NCI-H146 (cell line): ENCODE data around the gene FBF1.
"Not testable (repeated sequence)": the region's sequence is repeated elsewhere in the genome, so short reads cannot be mapped to it uniquely, and the experiment has no call there.

Experiments used
- DNase-seq: peaks from one replicate; lab custom pipeline; 2025; lab: John Stamatoyannopoulos, UW

FBF1 gene

GRCh38 chr17:75896415-75897159 is 44.3 kb downstream of the FBF1 start, which contains the start of gene TRIM65:
Gene TRIM65, minus strand, starts transcription at chr17:75896951. Its CDS starts 14 bp downstream, at chr17:75896937.
- DNase-seq, result peak; percentile 82

DNA sequence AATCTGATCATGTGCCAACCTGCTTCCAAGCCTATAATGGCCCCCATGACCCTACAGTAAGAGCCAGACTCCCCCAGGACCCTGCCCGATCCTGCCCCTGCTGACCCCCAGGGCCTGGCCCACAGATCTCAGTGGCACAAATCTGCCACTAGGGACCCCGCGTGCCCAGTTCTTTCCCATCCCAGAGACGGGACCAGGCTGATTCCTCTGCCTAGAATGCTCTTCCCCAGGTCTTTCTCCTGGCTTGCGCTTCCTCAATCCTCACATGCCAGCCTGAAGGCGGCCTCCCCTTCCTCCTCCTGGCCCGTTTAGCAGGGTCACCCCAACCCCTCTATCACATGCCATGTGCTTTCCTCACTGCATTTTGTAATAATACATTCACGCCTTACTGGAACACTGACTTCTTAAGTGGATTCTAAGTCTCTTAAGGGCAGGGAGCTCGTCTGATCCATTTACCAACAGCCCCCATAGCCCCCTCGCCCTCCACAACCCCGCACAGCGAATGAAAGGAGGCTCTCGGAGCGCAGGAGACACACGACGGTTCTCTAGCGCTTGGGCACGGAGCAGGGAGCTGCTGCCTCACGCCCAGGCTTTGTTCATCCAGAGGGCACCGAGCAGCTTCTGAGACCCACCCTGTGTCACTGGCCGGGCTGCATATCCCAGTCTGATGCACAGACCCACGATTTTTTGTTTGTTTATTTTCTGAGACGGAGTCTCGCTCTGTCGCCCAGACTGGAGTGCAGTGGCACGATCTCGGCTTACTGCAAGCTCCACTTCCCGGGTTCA is 45.3 kb downstream of the FBF1 start:
- no peak for DNase-seq

DNA sequence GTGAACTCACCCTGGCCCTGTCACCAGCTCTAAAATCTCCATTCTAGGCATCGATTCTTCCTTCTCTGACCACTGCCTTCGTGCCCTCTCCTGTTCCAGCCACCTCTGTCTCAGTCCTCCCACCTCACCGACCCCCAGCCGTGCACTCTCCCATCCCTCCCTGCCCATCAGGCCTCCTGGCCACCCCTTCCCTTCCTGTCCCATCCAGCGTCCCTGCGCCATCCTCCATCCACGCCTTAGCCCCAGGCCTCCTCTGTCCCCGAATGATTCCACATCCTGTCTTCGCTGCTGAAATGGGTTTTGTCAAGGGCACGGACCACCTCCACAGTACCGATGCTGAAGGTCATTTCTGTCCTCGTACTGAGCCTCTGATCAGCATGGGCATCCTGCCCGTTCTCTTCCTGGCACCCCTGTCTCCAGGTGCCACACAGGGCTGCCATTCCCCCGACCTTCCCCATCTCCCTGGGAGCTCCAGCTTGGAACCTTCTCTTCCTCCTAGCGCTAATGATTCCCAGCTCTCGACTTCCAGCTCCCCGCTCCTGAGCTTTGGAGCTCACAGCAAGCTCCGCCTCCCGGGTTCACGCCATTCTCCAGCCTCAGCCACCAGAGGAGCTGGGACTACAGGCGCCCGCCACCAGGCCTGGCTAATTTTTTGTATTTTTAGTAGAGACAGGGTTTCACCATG is 46.7 kb downstream of the FBF1 start:
- DNase-seq, result no peak

DNA sequence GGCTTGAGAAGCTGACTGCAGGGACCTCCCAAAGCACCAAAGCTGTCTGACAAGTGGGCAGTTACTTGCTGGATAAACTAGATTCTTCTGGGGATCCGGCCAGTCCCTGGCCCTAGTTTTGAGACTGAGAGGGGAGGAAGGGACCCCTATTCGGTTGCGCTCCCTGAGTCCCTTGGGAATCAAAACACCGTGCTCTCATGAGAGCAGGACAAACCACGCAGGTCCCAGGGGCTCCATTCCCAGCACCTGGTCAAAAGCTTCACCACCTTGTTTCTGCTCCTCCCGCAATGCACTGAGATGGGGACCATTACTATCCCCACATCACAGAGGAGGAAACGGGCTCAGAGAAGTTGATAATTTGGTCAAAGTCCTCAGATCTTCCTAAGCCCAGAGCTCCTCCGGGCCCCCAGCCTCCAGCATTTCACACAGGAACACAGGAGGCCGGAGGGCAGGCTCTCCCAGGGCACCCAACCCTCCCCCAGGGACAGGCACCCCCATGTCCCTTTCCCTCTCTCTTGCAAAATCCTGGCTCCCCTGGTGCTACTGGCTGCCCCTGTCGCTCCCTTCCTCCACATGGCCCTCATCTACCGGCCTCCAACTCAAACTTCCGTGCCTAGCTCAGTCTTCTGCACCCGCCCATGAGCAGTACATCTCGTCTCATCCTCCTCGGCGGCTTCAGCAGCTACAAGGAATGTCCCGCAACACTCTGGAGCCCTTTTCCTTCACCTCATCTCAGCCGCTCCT is 47.4 kb downstream of the FBF1 start:
- DNase-seq, result no peak

DNA sequence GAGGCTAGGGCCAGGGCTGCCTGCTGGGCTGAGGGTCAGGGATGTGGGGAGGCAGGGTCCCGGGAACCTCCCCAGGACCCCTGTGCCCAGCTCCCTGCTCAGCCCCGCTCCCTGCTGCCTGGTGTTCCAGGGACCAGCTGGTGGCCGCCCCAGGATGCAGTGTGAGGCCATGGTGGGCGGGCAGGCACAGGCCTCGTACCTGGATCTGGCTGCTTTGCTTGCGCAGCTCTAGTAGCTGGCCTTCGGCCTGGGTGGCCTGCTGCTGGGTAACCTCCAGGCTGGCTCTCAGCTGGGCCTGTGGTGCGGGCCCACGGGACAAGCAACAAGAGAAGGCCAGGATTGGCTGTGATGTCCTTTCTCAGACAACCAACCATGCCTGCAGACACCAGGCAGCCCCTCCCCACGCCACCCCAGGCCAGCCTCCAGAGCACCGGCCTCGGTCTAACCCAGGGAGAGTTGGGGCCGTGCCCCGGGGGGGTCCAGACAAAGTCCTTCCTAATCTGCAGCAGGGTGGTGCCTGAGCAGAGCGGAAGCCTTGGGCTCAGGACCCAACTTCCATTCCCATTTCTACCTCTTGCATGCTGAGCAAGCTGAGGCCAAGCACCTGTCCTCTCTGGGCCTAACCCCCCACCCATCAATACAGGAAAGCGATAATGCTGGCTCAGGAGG is 48.2 kb downstream of the FBF1 start:
- no peak for DNase-seq

DNA sequence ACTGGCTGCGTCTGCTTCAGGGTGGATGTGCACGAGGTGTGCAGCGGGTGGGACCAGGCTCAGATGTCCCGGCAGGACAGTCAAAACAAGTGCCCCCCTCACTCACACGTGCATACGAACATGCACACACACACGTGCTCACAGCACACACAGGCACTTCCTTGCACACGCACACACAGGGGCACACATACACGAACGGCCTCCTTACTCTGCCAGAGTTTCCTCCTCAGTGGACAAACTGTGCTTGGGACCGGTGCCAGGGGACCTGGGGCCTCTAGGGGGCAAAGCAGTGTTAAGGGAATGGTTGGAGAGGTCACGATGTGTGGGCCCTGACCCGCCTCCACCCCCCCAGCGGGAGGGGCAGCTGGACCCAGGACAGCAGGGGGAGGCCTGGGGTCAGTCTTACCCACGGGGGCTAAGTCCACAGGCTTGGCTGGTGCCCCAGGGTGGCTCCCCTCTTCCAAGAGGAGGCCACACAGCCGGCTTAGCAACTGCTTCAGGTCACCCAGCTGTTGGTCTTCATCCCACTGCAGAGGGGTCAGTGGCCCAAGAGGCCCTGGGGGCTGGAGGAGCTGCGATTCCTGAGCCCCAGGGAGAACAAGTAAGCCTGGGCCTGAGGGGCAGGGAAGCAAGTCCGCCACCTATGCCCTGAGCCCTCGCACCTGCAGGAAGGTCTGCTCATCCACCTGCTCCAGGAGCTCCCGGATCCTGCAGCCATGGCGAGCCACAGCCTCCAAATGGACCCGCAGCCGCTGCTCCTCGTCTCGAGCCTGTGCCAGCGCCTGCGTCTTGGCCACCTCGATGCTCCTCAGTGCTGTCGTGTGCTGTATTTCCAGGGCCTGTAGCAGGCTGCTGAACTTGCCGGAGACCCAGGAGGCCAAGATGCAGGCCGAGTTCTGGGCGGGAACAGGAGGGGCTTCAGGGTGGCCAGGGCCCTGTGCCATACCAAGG is 49.0 kb downstream of the FBF1 start:
- DNase-seq, result no peak

DNA sequence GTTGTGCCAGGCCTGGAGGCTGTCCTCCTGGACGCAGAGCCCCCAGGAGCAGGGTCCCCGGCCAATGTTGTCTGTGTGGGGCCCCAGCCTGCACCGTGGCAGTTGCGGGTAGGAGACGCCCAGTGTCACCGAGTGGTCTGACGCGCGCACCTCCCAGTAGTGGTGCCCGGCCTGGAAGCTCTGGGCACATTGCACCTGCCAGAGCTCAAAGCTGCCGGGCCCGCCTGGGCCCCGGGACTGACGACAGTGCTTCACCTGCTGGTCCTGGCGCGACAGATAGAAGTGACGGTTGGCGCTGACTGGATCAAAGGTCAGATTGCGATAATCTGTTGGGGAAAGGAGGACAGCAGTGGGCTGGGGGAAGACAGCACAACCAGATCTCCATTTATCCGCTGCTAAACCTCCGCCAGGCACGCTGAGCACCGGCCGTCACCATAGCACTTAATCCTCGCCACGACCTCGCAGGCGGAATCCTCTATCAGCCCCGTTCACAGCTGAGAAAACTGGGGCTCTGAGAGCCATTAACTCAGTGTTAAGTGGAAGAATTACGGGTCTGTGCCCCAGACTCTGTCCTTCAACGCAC is 49.7 kb downstream of the FBF1 start:
- no peak for DNase-seq

- DNase-seq, result no peak
Observed at GRCh38 chr17:75889454-75889853, 51.4 kb downstream of the FBF1 start.

DNA sequence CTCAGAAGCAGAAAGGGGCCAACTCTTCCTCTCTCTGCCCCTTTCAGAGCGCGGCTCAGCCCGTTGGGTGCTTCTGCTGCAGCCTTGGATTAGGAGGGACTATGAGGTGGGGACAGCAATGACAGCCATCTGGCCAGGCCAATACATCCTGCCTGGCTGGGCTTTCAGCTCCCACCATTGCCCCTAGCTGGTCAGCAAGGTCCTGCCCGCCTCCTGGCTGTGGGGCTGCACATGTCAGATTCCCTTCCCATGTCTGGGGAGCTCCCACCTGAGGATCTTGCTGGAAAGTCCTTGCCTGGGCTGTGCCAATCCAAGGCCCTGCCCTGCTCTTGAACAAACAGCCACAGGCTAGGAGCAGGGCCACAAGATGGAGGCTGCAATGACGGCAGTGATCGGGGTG is 52.4 kb downstream of the FBF1 start:
- no peak for DNase-seq

DNA sequence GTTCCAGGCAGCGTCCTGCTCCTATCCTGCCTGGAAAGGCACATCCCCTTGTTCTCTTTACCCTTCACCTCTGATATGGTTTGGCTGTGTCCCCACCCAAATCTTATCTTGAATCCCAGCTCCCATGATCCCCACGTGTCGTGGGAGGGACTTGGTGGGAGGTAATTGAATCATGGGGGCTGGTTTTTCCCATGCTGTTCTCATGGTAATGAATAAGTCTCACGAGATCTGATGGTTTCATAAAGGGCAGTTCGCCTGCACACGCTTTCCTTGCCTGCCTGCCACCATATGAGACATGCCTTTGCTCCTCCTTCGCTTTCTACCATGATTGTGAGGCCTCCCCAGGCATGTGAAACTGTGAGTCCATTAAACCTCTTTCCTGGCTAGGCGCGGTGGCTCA is 55.0 kb downstream of the FBF1 start:
- not testable (repeated sequence) for DNase-seq

DNA sequence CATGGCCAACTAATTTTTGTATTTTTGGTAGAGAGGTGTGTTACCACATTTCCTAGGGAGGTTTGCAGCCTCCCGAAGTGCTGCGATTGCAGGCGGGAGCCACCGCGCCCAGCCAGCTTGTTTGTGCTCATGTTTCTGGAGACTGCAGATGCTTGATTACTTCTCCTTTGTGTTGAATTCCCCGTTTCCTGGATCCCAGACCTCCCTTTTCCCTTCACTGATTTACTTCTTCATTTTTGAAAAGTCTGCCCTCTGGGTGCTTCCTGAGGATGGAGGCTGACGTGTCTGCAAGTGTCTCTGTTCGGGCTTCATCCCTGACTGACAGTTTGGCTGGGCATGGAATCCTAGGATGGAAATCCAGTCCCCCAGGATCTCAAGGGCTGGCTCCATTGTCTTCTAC is 55.4 kb downstream of the FBF1 start:
- no peak for DNase-seq

DNA sequence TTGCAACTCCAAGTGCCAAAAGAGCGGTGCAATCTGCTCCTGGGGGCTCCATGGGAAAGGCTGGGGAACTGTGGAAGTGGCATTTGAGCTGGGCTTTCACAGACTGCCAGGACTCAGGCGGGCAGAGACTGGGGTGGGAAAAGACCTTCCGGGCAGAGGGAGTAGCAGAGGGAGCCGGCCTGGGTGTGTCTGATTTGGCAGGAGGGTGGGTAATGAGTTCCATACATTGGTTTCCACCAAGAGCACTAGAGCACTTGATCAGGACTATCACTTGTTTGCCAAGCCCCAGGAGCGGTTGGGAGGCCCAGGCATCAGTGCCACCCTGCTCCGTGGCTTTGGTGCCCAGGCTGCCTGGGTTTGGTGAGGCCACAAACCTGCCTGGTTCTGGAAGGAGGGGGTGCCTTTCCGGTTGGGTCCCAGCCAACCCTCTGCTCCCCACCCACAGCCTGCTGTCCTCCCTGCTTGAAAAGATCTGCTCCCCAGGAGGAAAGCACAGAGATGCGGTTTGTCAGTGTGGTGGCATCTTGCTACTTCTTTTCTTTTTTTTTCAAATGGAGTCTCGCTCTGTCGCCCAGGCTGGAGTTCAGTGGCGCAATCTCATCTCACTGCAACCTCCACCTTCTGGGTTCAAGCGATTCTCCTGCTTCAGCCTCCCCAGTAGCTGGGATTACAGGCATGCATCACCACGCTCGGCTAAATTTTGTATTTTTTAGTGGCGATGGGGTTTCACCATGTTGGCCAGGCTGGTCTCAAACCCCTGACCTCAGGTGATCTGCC is 59.0 kb downstream of the FBF1 start:
- DNase-seq, result no peak

GRCh38 chr17:75880266-75880665 is 60.6 kb downstream of the FBF1 start:
- DNase-seq, result no peak

- DNase-seq, result peak; percentile 65
Observed at GRCh38 chr17:75878174-75878998, 62.5 kb downstream of the FBF1 start, which contains the start of gene TRIM47. Gene TRIM47, minus strand, starts transcription at chr17:75878581. Its CDS starts 33 bp downstream, at chr17:75878548.

- DNase-seq, result peak; percentile 73
Observed at GRCh38 chr17:75877752-75878173, 63.1 kb downstream of the FBF1 start.

- no peak for DNase-seq
Observed at GRCh38 chr17:75876938-75877751, 63.7 kb downstream of the FBF1 start.
